Esophagus muscularis mucosa (tissue), 4 donors: ENCODE results near the gene SFMBT1. TPM values are rescaled to one million over a fixed set of nuclear protein-coding genes. Genes with fewer than 3 reads are reported as not detected.

ENCODE experiments used
- DNase-seq: peaks from one replicate; pipeline ENCODE4 v3.0.0-alpha.2; 2017; ENCODE audit errors: extremely low spot score
- H3K27ac ChIP-seq, 4 donors: fragments of 200-600 bp; sonication (generic); replicated peaks in 1 of 4; 1 replicate in 3 of 4; 2 replicates in 1 of 4; pipeline ENCODE4 v1.5.1; 2016 to 2019; ENCODE audit warnings: mild to moderate bottlenecking in 1 of 4
- H3K27me3 ChIP-seq, 4 donors: fragments of 200-600 bp; sonication (generic); one replicate each; pipeline versions ENCODE4 v1.5.1 to v1.6.0; 2016 to 2019
- H3K36me3 ChIP-seq, 4 donors: fragments of 200-600 bp; sonication (generic); one replicate each; pipeline ENCODE4 v1.5.1; 2016 to 2019
- H3K4me1 ChIP-seq, 4 donors: fragments of 200-600 bp; sonication (generic); one replicate each; pipeline ENCODE4 v1.5.1; 2016 to 2019
- H3K4me3 ChIP-seq, 4 donors: fragments of 200-600 bp; sonication (generic); 1 replicate in 2 of 4; 2 replicates in 2 of 4; pipeline ENCODE4 v1.5.1; 2016 to 2019; ENCODE audit warnings: mild to moderate bottlenecking in 4 of 4, moderate library complexity in 1 of 4
- H3K9me3 ChIP-seq, 4 donors: fragments of 200-600 bp; sonication (generic); 1 replicate in 3 of 4; 2 replicates in 1 of 4; pipeline ENCODE4 v1.5.1; 2016 to 2019
- CTCF ChIP-seq, 3 experiments: fragments of 200-600 bp in 2 of 3; fragments of 450-650 bp in 1 of 3; sonication (generic) in 2 of 3; IDR thresholded peaks; one replicate each; pipeline ENCODE4 v1.5.1; 2017 to 2019; ENCODE audit warnings: antibody characterized with exemption in 3 of 3, mild to moderate bottlenecking in 2 of 3, moderate library complexity in 1 of 3
- EP300 ChIP-seq: sonication (generic); formaldehyde crosslinking; IDR thresholded peaks from one replicate; pipeline ENCODE4 v1.6.1; 2017; ENCODE audit warnings: antibody characterized with exemption
- POLR2A ChIP-seq: fragments of 450-650 bp; IDR thresholded peaks from one replicate; pipeline ENCODE4 v1.6.1; 2017; ENCODE audit warnings: antibody characterized with exemption, moderate library complexity, mild to moderate bottlenecking, low read depth
- POLR2AphosphoS5 ChIP-seq, 2 donors: sonication (generic); formaldehyde crosslinking; IDR thresholded peaks; one replicate each; pipeline ENCODE4 v1.6.1; 2017; ENCODE audit warnings: antibody characterized with exemption in 2 of 2
- WGBS: methylation state at CpG from one replicate; pipeline ENCODE4 v1.1.5; 2018; 5-methylcytosine and 5-hydroxymethylcytosine counted together
- intact Hi-C: fragments of 100-400 bp; cut with DNase I; formaldehyde crosslinking; loops from one replicate; pipeline ENCODE4 v1.15.1; 2023
- total RNA-seq, 4 donors: library from RNA; depleted of rRNA; stranded (reverse); fragments of >200 nt; gene quantifications; one replicate each; pipeline versions ENCODE4 v1.1.0 to v1.2.1, GENCODE V29; 2016

The SFMBT1 gene
- total RNA-seq, 4 donors from 2014 or later, result 15.4 to 27.6 (median 21.4) TPM

DNA sequence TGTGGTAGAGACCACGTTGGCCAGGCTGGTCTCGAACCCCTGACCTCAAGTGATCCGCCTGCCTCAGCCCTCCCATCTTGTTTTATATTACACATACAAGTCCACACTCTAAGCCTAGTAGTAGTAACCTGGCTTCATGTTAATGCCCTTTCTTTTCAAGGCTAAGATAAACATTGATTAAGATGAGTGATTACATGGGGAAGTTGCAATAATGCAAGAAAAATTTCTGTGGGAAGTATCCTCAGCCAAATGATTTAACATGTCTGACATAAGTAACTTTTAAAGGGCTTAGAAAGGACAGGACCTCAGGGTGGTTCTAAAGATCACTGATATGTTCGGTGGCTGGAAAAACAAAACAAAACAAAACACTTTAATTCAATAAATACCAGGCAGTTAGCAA is 72.1 kb downstream of the SFMBT1 start:
- no peak for TF ChIP-seq POLR2AphosphoS5 (IDR thresholded peaks at IDR 0.05)
- no peak for TF ChIP-seq CTCF (IDR thresholded peaks at IDR 0.05)
- no peak for TF ChIP-seq POLR2A
- no peak for TF ChIP-seq EP300
- DNase-seq, result no peak
- Histone ChIP-seq H3K9me3 (no peaks in the 10 kb centered on the region), H3K27me3 (no peaks in the 10 kb centered on the region), H3K4me1 (no peaks in the 10 kb centered on the region), H3K36me3 (peaks cover 0 to 5% (median 2%) of the 10 kb centered on the region in 4 donors), H3K4me3 (no peak overlapping the region), H3K27ac (no peak overlapping the region)
- intact Hi-C loops, result no loop called here
- 86% methylated on average over 4 of the region's 4 CpGs for WGBS

DNA sequence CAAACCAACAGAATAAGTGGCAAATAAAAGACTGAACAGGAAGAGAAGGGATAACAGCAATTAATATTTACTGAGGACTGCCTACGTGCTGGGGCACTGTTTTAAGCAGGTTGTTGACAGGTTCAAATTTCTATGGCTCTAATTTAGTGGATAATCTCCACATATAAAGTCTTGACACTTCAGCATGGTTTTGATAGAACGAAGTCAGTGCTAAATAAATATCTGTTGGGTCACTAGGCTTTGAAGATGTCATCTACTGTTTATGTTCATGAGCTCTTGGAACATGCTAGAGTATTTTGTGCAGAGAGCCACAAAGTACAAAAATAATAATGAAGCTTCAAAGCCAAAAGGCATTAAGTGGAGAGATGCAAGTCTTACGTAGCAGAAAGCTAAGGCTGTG is 74.0 kb downstream of the SFMBT1 start:
- peaks cover 0 to 14% (median 5%) of the 10 kb centered on the region in 4 donors for H3K36me3 ChIP-seq
- WGBS, result 61% methylated on average over 3 of the region's 3 CpGs
- H3K4me1 ChIP-seq, result no peaks in the 10 kb centered on the region
- no peak for DNase-seq
- TF ChIP-seq POLR2AphosphoS5 (IDR thresholded peaks at IDR 0.05), result no peak
- TF ChIP-seq EP300, result no peak
- TF ChIP-seq CTCF (IDR thresholded peaks at IDR 0.05), result no peak
- no peak for TF ChIP-seq POLR2A
- H3K27me3 ChIP-seq, result no peaks in the 10 kb centered on the region
- no peaks in the 10 kb centered on the region for H3K9me3 ChIP-seq
- no peak overlapping the region for H3K27ac ChIP-seq
- H3K4me3 ChIP-seq, result no peak overlapping the region
- intact Hi-C loops, result no loop called here

DNA sequence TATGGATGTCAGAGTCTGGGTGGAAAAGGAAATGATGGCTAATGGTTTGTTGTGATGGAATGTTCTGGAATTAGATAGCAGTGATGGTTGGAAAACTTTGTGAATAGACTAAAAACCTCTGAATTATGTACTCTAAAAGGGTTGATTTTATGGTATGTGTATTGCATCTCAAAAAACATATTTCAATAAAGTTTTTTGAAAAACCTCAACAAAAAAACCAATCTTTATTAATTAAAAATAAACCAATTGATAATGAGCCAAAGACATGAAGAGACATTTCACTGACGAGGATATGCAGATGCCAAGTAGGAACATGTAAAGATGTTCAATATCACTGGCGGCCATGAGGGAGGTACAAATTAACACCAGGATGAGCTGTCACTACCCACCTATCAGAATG is 78.5 kb downstream of the SFMBT1 start:
- no peak for TF ChIP-seq POLR2AphosphoS5 (IDR thresholded peaks at IDR 0.05)
- no peak for TF ChIP-seq POLR2A
- no peak for TF ChIP-seq EP300
- TF ChIP-seq CTCF (IDR thresholded peaks at IDR 0.05), result no peak
- Histone ChIP-seq H3K9me3 (no peaks in the 10 kb centered on the region), H3K27me3 (no peaks in the 10 kb centered on the region), H3K4me1 (no peaks in the 10 kb centered on the region), H3K4me3 (no peak overlapping the region), H3K27ac (no peak overlapping the region), H3K36me3 (peaks cover 0 to 17% (median 5%) of the 10 kb centered on the region in 4 donors)
- 100% methylated on average over 2 of the region's 2 CpGs for WGBS
- no peak for DNase-seq
- intact Hi-C loops, result no loop called here

DNA sequence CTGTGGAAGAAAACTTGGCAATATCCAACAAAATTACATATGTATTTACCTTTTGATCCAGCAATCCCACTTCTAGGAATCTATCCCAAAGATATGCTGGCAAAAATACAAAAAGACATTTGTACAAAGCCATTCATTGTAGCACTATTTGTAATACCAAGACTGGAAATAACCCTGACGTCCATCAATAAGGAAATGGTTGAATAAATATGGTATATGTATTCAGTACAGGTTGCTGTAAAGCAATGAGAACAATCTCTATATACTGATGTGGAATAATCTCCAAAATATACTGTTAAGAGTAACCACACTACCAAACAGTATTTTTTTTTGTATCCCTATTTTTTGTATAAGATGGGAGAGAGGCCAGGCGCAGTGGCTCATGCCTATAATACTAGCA is 83.7 kb downstream of the SFMBT1 start:
- Histone ChIP-seq H3K27ac (no peak overlapping the region), H3K27me3 (no peaks in the 10 kb centered on the region), H3K4me1 (no peaks in the 10 kb centered on the region), H3K9me3 (no peaks in the 10 kb centered on the region), H3K4me3 (no peak overlapping the region), H3K36me3 (peaks cover 0 to 3% (median 0%) of the 10 kb centered on the region in 4 donors)
- 95% methylated on average over 2 of the region's 2 CpGs for WGBS
- DNase-seq, result no peak
- TF ChIP-seq CTCF (IDR thresholded peaks at IDR 0.05), result no peak
- TF ChIP-seq EP300, result no peak
- TF ChIP-seq POLR2A, result no peak
- no peak for TF ChIP-seq POLR2AphosphoS5 (IDR thresholded peaks at IDR 0.05)
- intact Hi-C loops, result no loop called here

DNA sequence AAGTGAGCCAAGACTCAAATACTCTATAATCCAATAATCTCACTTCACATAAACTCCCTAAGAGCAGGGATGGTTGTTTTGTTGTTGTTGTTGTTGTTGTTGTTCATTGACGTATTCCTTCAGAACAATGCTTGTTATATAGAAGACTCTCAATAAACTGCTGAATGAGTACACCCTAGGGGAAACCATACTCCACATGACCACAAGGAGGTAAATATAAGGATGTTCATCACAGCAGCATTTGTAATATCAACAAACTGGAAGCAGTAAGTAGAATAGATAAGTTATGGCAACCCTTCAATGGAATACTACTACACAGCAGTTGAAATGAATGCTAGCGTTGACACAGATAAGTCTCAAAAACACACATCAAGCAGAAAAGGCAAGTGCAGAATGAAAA is 86.1 kb downstream of the SFMBT1 start:
- DNase-seq, result no peak
- WGBS, result 98% methylated on average over 2 of the region's 2 CpGs
- Histone ChIP-seq H3K9me3 (no peaks in the 10 kb centered on the region), H3K36me3 (no peaks in the 10 kb centered on the region), H3K4me1 (no peaks in the 10 kb centered on the region), H3K27ac (no peak overlapping the region), H3K4me3 (no peak overlapping the region), H3K27me3 (no peaks in the 10 kb centered on the region)
- intact Hi-C loops, result no loop called here
- TF ChIP-seq POLR2AphosphoS5 (IDR thresholded peaks at IDR 0.05), result no peak
- TF ChIP-seq EP300, result no peak
- TF ChIP-seq CTCF (IDR thresholded peaks at IDR 0.05), result no peak
- TF ChIP-seq POLR2A, result no peak
